B cell (primary cell): ENCODE data around the gene HSPBP1. TPM values are rescaled to one million over a fixed set of nuclear protein-coding genes. Genes with fewer than 3 reads are reported as not detected.

Experiments
- ATAC-seq: fragments of 200-7000 bp; cut with Tn5 transposase; one replicate; pipeline ENCODE4 v1.10.0; 2021; ENCODE audit warnings: low read depth, mild to moderate bottlenecking, moderate number of reproducible peaks, moderate library complexity
- CTCF ChIA-PET: fragments of 350-600 bp; sonication (Branson Sonifier 250); formaldehyde crosslinking; loops from one replicate; lab custom pipeline; 2021; ENCODE audit warnings: antibody characterized with exemption, inconsistent platforms; lab: Charles Lee
- POLR2A ChIA-PET: fragments of 350-600 bp; sonication (Branson Sonifier 250); formaldehyde crosslinking; loops from one replicate; lab custom pipeline; 2021; ENCODE audit warnings: antibody characterized with exemption; lab: Charles Lee
- DNase-seq: peaks from one replicate; pipeline ENCODE4 v3.0.0; 2013
- H2AFZ ChIP-seq: 2 replicates; pipeline ENCODE4 v1.6.1; 2012; ENCODE audit warnings: mild to moderate bottlenecking, low read depth, low read length; ENCODE audit not compliant: insufficient read depth, poor library complexity, severe bottlenecking
- H3K27ac ChIP-seq, 2 donors: 1 replicate in 1 of 2; 2 replicates in 1 of 2; pipeline ENCODE4 v1.5.1; 2012 to 2013; ENCODE audit warnings: low read length in 2 of 2, mild to moderate bottlenecking in 2 of 2, moderate library complexity in 1 of 2
- H3K27me3 ChIP-seq, 4 experiments: fragments of 200-600 bp in 1 of 4; sonication (generic) in 1 of 4; replicated peaks in 1 of 4; 1 replicate in 2 of 4; 2 replicates in 2 of 4; pipeline versions ENCODE4 v1.6.1 to v1.7.0; 2013 to 2016; ENCODE audit warnings: low read length in 3 of 4, mild to moderate bottlenecking in 2 of 4, mixed read lengths in 1 of 4, moderate library complexity in 1 of 4; ENCODE audit not compliant: insufficient read depth in 4 of 4, control insufficient read depth in 3 of 4; ENCODE audit errors: control extremely low read depth in 1 of 4
- H3K36me3 ChIP-seq, 2 experiments: replicated peaks in 1 of 2; 1 replicate in 1 of 2; 2 replicates in 1 of 2; pipeline versions ENCODE4 v1.6.1 to v1.7.1; 2013; ENCODE audit warnings: low read length in 1 of 2; ENCODE audit not compliant: insufficient read depth in 2 of 2, control insufficient read depth in 1 of 2; ENCODE audit errors: control extremely low read depth in 1 of 2, extremely low read depth in 1 of 2
- H3K4me1 ChIP-seq, 2 donors: fragments of 200-600 bp in 1 of 2; sonication (generic) in 1 of 2; 1 replicate in 1 of 2; 2 replicates in 1 of 2; pipeline versions ENCODE4 v1.5.1 to v1.6.1; 2013 to 2017; ENCODE audit warnings: low read length in 2 of 2; ENCODE audit not compliant: control insufficient read depth in 2 of 2, insufficient read depth in 2 of 2
- H3K4me2 ChIP-seq: replicated peaks from 2 replicates; pipeline ENCODE3; 2012; ENCODE audit warnings: mild to moderate bottlenecking, low read depth, low read length; ENCODE audit not compliant: poor library complexity, severe bottlenecking
- H3K4me3 ChIP-seq, 5 experiments: fragments of 200-600 bp in 1 of 5; sonication (generic) in 1 of 5; 1 replicate in 3 of 5; 2 replicates in 2 of 5; pipeline versions ENCODE4 v1.5.1 to v1.7.0; 2011 to 2016; ENCODE audit warnings: low read length in 4 of 5, mild to moderate bottlenecking in 4 of 5, low read depth in 2 of 5, control low read depth in 1 of 5, moderate library complexity in 1 of 5; ENCODE audit not compliant: insufficient read depth in 1 of 5; ENCODE audit errors: control extremely low read depth in 1 of 5, extremely low read depth in 1 of 5
- H3K79me2 ChIP-seq: fragments of 200-600 bp; sonication (generic); one replicate; pipeline ENCODE4 v1.6.0; 2016; ENCODE audit warnings: low read length; ENCODE audit not compliant: control insufficient read depth, insufficient read depth
- H3K9ac ChIP-seq: fragments of 200-600 bp; sonication (generic); 2 replicates; pipeline ENCODE4 v1.6.1; 2017; ENCODE audit warnings: mild to moderate bottlenecking, low read length, moderate library complexity
- H3K9me3 ChIP-seq, 3 donors: one replicate each; pipeline versions ENCODE4 v1.6.1 to v1.7.1; 2013; ENCODE audit warnings: low read length in 2 of 3; ENCODE audit not compliant: control insufficient read depth in 2 of 3, insufficient read depth in 1 of 3; ENCODE audit errors: control extremely low read depth in 1 of 3
- H4K20me1 ChIP-seq: 2 replicates; pipeline ENCODE4 v1.6.0; 2012; ENCODE audit warnings: mild to moderate bottlenecking, low read length; ENCODE audit not compliant: insufficient read depth, control insufficient read depth, poor library complexity, severe bottlenecking
- H3K27ac Mint-ChIP-seq: one replicate; pipeline ENCODE4 v1.8.0; 2021; ENCODE audit warnings: mixed read lengths
- H3K27me3 Mint-ChIP-seq: one replicate; pipeline ENCODE4 v1.8.0; 2021; ENCODE audit warnings: mixed read lengths
- H3K4me1 Mint-ChIP-seq: one replicate; pipeline ENCODE4 v1.8.0; 2021; ENCODE audit warnings: mixed read lengths
- H3K4me3 Mint-ChIP-seq: one replicate; pipeline ENCODE4 v1.8.0; 2021; ENCODE audit warnings: mixed read lengths
- H3K9me3 Mint-ChIP-seq: one replicate; pipeline ENCODE4 v1.8.0; 2022; ENCODE audit warnings: mixed read lengths; ENCODE audit not compliant: insufficient read depth
- CTCF ChIP-seq: fragments of 200-600 bp; IDR thresholded peaks from one replicate; pipeline ENCODE4 v1.8.0; 2022; ENCODE audit warnings: antibody characterized with exemption, mild to moderate bottlenecking
- EZH2 ChIP-seq: IDR thresholded peaks from 2 replicates; pipeline ENCODE4 v1.6.1; 2012; ENCODE audit warnings: borderline replicate concordance, low read depth, mild to moderate bottlenecking, moderate library complexity, low read length; ENCODE audit not compliant: insufficient read depth, poor library complexity, severe bottlenecking
- WGBS: methylation state at CpG from one replicate; pipeline ENCODE4 v1.1.5; 2013; ENCODE audit warnings: missing lambda C conversion rate; ENCODE audit not compliant: insufficient coverage; 5-methylcytosine and 5-hydroxymethylcytosine counted together
- intact Hi-C: fragments of 100-400 bp; cut with micrococcal nuclease; formaldehyde crosslinking; loops from one replicate; pipeline ENCODE4 v1.10.0; 2022
- polyA plus RNA-seq: library from polyadenylated mRNA; depleted of rRNA; stranded (reverse); fragments of >200 nt; gene quantifications from 2 replicates; pipeline ENCODE4 v1.2.3, GENCODE V29; 2012
- total RNA-seq, 2 donors: library from RNA; stranded (reverse); fragments of 120-200 nt in 1 of 2; gene quantifications; 1 replicate in 1 of 2; 2 replicates in 1 of 2; pipeline versions ENCODE4 v1.2.3 to v1.2.4, GENCODE V29; 2013 to 2022

HSPBP1 gene
- total and polyA plus RNA-seq, 2 donors (not counting 1 experiment from before 2014, with no cell fraction given): 15.6 to 19.0 TPM

- no peak overlapping the region for H3K4me2 ChIP-seq
- 87% methylated on average over 18 of the region's 18 CpGs for WGBS
Observed at GRCh38 chr19:55285229-55285890, 5.5 kb upstream of the HSPBP1 start.

More at GRCh38 chr19:55285229-55285890, 5.5 kb upstream of the HSPBP1 start:
- H3K27me3 Mint-ChIP-seq: peaks cover 7% of the 10 kb centered on the region
- intact Hi-C loops: loop anchor here (10.0 kb wide), 1 partner anchor 319 kb away; the partner anchor contains the start of genes ZNF524 and ZNF865
- ChIA-PET CTCF (no interaction called here), POLR2A (no interaction called here)
- H3K9me3 Mint-ChIP-seq: no peaks in the 10 kb centered on the region
- Histone ChIP-seq H3K4me1 (peaks cover 17 to 23% of the 10 kb centered on the region in 2 donors), H2AFZ (no peak overlapping the region), H4K20me1 (no peaks in the 10 kb centered on the region), H3K9ac (no peak overlapping the region), H3K36me3 (no peaks in the 10 kb centered on the region), H3K4me3 (no peak overlapping the region), H3K79me2 (no peaks in the 10 kb centered on the region), H3K27ac (no peak overlapping the region), H3K27me3 (peaks cover 0 to 9% (median 3%) of the 10 kb centered on the region in 4 experiments), H3K9me3 (peaks cover 0 to 4% (median 0%) of the 10 kb centered on the region in 3 donors)
- H3K4me1 Mint-ChIP-seq: peaks cover 23% of the 10 kb centered on the region
- no peak overlapping the region for H3K4me3 Mint-ChIP-seq
- DNase-seq (no peak), ATAC-seq (no peak)
- H3K27ac Mint-ChIP-seq: peak overlapping the region; percentile 15
- no peak for TF ChIP-seq CTCF
- TF ChIP-seq EZH2: no peak
